ENCODE measurements around the gene CAMK2A.

The CAMK2A gene

GRCh38 chr5:150192462-150192861, 97.1 kb downstream of the CAMK2A start:
- in situ Hi-C loops (cut with MboI; ENCODE audit: low sequenced_read_pairs), result no loop called here

GRCh38 chr5:150190987-150191386, 98.6 kb downstream of the CAMK2A start:
- in situ Hi-C loops (cut with MboI; ENCODE audit: low sequenced_read_pairs), result no loop called here

GRCh38 chr5:150190503-150190979, 99.0 kb downstream of the CAMK2A start:
- in situ Hi-C loops (cut with MboI; ENCODE audit: low sequenced_read_pairs), result no loop called here

GRCh38 chr5:150189728-150190502, 99.7 kb downstream of the CAMK2A start, which contains the start of gene SLC6A7:
Gene SLC6A7, plus strand, starts transcription at chr5:150190062. Its CDS starts 266 bp downstream, at chr5:150190328.
- in situ Hi-C loops (cut with MboI; ENCODE audit: low sequenced_read_pairs), result no loop called here

- in situ Hi-C loops (cut with MboI; ENCODE audit: low sequenced_read_pairs), result no loop called here
Observed at GRCh38 chr5:150189326-150189725, 100.2 kb downstream of the CAMK2A start.

GRCh38 chr5:150188146-150188842, 101.3 kb downstream of the CAMK2A start:
- in situ Hi-C loops (cut with MboI; ENCODE audit: low sequenced_read_pairs), result no loop called here

GRCh38 chr5:150186897-150187296, 102.7 kb downstream of the CAMK2A start:
- in situ Hi-C loops (cut with MboI; ENCODE audit: low sequenced_read_pairs), result no loop called here

- in situ Hi-C loops (cut with MboI; ENCODE audit: low sequenced_read_pairs), result no loop called here
Observed at GRCh38 chr5:150186137-150186536, 103.4 kb downstream of the CAMK2A start.

GRCh38 chr5:150184990-150185912, 104.3 kb downstream of the CAMK2A start:
- in situ Hi-C loops (cut with MboI; ENCODE audit: low sequenced_read_pairs), result no loop called here

- in situ Hi-C loops (cut with MboI; ENCODE audit: low sequenced_read_pairs), result no loop called here
Observed at GRCh38 chr5:150184006-150184405, 105.6 kb downstream of the CAMK2A start.

- in situ Hi-C loops (cut with MboI; ENCODE audit: low sequenced_read_pairs), result no loop called here
Observed at GRCh38 chr5:150183436-150183835, 106.1 kb downstream of the CAMK2A start.

- in situ Hi-C loops (cut with MboI; ENCODE audit: low sequenced_read_pairs), result no loop called here
Observed at GRCh38 chr5:150182774-150183173, 106.8 kb downstream of the CAMK2A start.

GRCh38 chr5:150181766-150182545, 107.6 kb downstream of the CAMK2A start:
- in situ Hi-C loops (cut with MboI; ENCODE audit: low sequenced_read_pairs), result no loop called here

- in situ Hi-C loops (cut with MboI; ENCODE audit: low sequenced_read_pairs), result no loop called here
Observed at GRCh38 chr5:150181027-150181426, 108.5 kb downstream of the CAMK2A start.

GRCh38 chr5:150180241-150181026, 109.1 kb downstream of the CAMK2A start:
- in situ Hi-C loops (cut with MboI; ENCODE audit: low sequenced_read_pairs), result no loop called here

- in situ Hi-C loops (cut with MboI; ENCODE audit: low sequenced_read_pairs), result no loop called here
Observed at GRCh38 chr5:150179019-150179620, 110.5 kb downstream of the CAMK2A start.

- in situ Hi-C loops (cut with MboI; ENCODE audit: low sequenced_read_pairs), result no loop called here
Observed at GRCh38 chr5:150178262-150178661, 111.3 kb downstream of the CAMK2A start.

GRCh38 chr5:150177721-150178120, 111.9 kb downstream of the CAMK2A start:
- in situ Hi-C loops (cut with MboI; ENCODE audit: low sequenced_read_pairs), result no loop called here

Measured in HL-60/S4 (cell line).